Gastrocnemius medialis (tissue), 4 donors: ENCODE results near the gene ANKRD40.

ENCODE experiments used
- POLR2A ChIP-seq, 2 donors: fragments of 450-650 bp; IDR thresholded peaks; one replicate each; pipeline ENCODE4 v1.6.1; 2017; ENCODE audit warnings: antibody characterized with exemption in 2 of 2, mild to moderate bottlenecking in 2 of 2, moderate library complexity in 2 of 2
- TF ChIP-seq, protein P1 (sequence below), 5 experiments: fragments of 450-650 bp in 3 of 5; fragments of 200-600 bp in 2 of 5; sonication (generic) in 2 of 5; IDR thresholded peaks in 4 of 5; conservative IDR thresholded peaks in 1 of 5; 1 replicate in 4 of 5; 2 replicates in 1 of 5; pipeline ENCODE4 v1.5.1; 2016 to 2019; ENCODE audit warnings: antibody characterized with exemption in 5 of 5, mild to moderate bottlenecking in 3 of 5, moderate library complexity in 3 of 5

DNA sequence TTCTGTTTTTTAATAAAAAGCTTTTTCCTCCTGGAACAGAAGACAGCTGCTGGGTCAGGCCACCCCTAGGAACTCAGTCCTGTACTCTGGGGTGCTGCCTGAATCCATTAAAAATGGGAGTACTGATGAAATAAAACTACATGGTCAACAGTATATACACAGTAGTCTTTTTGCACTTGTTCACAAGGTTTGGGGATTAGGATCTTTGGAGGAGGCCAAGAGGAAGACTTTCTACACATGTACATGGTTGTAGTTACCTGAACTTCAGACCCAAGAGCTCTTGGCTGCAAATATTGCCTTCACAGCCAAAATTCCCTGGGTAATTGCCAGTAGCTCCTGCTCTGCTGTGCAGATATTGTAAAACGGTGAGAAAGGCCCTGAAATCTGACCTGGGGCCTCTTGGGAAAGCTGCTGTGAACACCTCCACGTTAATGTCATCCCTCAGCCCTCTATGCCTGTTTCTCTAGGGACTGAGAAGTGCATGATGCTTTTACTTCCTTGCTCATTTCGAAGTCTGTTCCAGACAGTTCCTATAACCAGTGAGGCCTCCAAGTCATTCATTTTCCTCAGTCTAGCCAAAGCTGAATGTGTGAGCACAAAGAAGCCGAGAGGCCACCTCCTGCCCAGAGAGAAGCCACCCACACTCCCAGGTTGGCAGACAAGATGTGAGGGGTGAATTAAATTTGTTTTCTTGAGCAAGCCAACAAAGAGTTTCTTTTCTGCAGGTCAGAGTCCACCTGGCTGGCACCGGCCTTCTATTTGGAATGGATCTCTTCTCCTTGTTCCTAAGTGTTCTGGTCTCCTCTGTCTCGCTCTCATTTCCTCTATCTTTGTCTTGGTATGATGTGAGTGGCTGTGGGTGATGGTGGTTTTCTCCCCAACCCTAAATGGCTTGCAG lies 15.9 kb downstream of the ANKRD40 start:
- TF ChIP-seq POLR2A (IDR thresholded peaks at IDR 0.05) = no peak
- TF ChIP-seq, protein P1, sequence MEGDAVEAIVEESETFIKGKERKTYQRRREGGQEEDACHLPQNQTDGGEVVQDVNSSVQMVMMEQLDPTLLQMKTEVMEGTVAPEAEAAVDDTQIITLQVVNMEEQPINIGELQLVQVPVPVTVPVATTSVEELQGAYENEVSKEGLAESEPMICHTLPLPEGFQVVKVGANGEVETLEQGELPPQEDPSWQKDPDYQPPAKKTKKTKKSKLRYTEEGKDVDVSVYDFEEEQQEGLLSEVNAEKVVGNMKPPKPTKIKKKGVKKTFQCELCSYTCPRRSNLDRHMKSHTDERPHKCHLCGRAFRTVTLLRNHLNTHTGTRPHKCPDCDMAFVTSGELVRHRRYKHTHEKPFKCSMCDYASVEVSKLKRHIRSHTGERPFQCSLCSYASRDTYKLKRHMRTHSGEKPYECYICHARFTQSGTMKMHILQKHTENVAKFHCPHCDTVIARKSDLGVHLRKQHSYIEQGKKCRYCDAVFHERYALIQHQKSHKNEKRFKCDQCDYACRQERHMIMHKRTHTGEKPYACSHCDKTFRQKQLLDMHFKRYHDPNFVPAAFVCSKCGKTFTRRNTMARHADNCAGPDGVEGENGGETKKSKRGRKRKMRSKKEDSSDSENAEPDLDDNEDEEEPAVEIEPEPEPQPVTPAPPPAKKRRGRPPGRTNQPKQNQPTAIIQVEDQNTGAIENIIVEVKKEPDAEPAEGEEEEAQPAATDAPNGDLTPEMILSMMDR (IDR thresholded peaks at IDR 0.05 in 4 of 5, conservative IDR thresholded peaks at IDR 0.05 in 1 of 5) = no peak
